K562 (cell line): ENCODE data around the gene VAMP8. TPM values are rescaled to one million over a fixed set of nuclear protein-coding genes. Genes with fewer than 3 reads are reported as not detected.

Experiments
- BMI1 ChIP-seq: fragments of 150-350 bp; IDR thresholded peaks from 2 replicates; pipeline ENCODE4 v1.6.1; 2014; ENCODE audit warnings: low read length
- BRF1 ChIP-seq: IDR thresholded peaks from 3 replicates; pipeline ENCODE4 v1.6.1; 2011; ENCODE audit warnings: borderline replicate concordance, mild to moderate bottlenecking; ENCODE audit not compliant: insufficient read length; ENCODE audit errors: extremely low read depth
- CHD1 ChIP-seq: fragments of 200-600 bp; sonication (generic); IDR thresholded peaks from one replicate; pipeline ENCODE4 v1.6.1; 2012; ENCODE audit warnings: mild to moderate bottlenecking, moderate library complexity, low read length, inconsistent platforms
- HCFC1 ChIP-seq: IDR thresholded peaks from 2 replicates; pipeline ENCODE4 v1.6.1; 2012; ENCODE audit warnings: low read depth, low read length, improper control_type of control experiment
- HNRNPUL1 ChIP-seq: fragments of 200-400 bp; formaldehyde crosslinking; IDR thresholded peaks from 2 replicates; pipeline ENCODE4 v1.6.1; 2017; ENCODE audit warnings: low read length
- IRF2 ChIP-seq: sonication (generic); formaldehyde crosslinking; IDR thresholded peaks from 2 replicates; pipeline ENCODE4 v1.8.1; 2022; ENCODE audit warnings: mild to moderate bottlenecking, missing genetic modification reagents
- MIER1 ChIP-seq: fragments of 450-650 bp; IDR thresholded peaks from 2 replicates; pipeline ENCODE4 v1.6.1; 2016; ENCODE audit warnings: antibody characterized with exemption, mild to moderate bottlenecking, low read depth
- NELFE ChIP-seq: IDR thresholded peaks from 2 replicates; pipeline ENCODE4 v1.6.1; 2011; ENCODE audit warnings: mild to moderate bottlenecking; ENCODE audit not compliant: insufficient read depth, insufficient read length
- RBM39 ChIP-seq: fragments of 200-400 bp; formaldehyde crosslinking; optimal IDR thresholded peaks from 2 replicates; pipeline ENCODE3; 2018; ENCODE audit warnings: low read depth, low read length
- RCOR1 ChIP-seq, 2 experiments: IDR thresholded peaks; 2 replicates each; pipeline ENCODE4 v1.6.1; 2012; ENCODE audit warnings: low read depth in 2 of 2, low read length in 2 of 2, borderline replicate concordance in 1 of 2, improper control_type of control experiment in 1 of 2
- SAP30 ChIP-seq: fragments of 200-600 bp; sonication (generic); IDR thresholded peaks from 2 replicates; pipeline ENCODE4 v1.6.1; 2012; ENCODE audit warnings: borderline replicate concordance, low read depth, mild to moderate bottlenecking, moderate library complexity, low read length, control low read depth, inconsistent platforms; ENCODE audit not compliant: insufficient read depth, poor library complexity, severe bottlenecking
- SIN3A ChIP-seq, 2 experiments: fragments of 150-350 bp in 1 of 2; IDR thresholded peaks; 2 replicates each; pipeline ENCODE4 v1.6.1; 2011 to 2016; ENCODE audit warnings: borderline replicate concordance in 2 of 2, low read depth in 2 of 2, low read length in 2 of 2, mild to moderate bottlenecking in 2 of 2, moderate library complexity in 2 of 2; ENCODE audit not compliant: control insufficient read depth in 1 of 2
- ZNF174 ChIP-seq: fragments of 250-450 bp; sonication (Bioruptor Pico); IDR thresholded peaks from 2 replicates; pipeline ENCODE4 v1.4.0; 2020; ENCODE audit warnings: mild to moderate bottlenecking
- ZNF212 ChIP-seq: fragments of 450-650 bp; formaldehyde crosslinking; IDR thresholded peaks from 2 replicates; pipeline ENCODE4 v1.4.0; 2020; ENCODE audit warnings: mild to moderate bottlenecking
- polyA plus RNA-seq, 8 experiments: library from polyadenylated mRNA; depleted of rRNA in 4 of 8; stranded (reverse) in 5 of 8; unstranded in 3 of 8; fragments of >200 nt; fragmentation: Nextera tagmentation in 2 of 8; fragmentation: Illumina TruSeq in 1 of 8; extraction: Ambion mirVana in 2 of 8; extraction: Trizol in 1 of 8; gene quantifications; 2 replicates each; pipeline versions ENCODE4 v1.2.1 to v1.2.3, GENCODE V29; 2011 to 2014; ENCODE audit warnings: inconsistent platforms in 1 of 8, missing spikeins in 1 of 8
- total RNA-seq, 7 experiments: library from RNA; depleted of rRNA in 6 of 7; stranded (reverse); fragments of >200 nt in 6 of 7; fragmentation: Illumina TruSeq in 2 of 7; extraction: Trizol in 2 of 7; gene quantifications; 2 replicates each; pipeline versions ENCODE4 v1.2.1 to v1.2.3, GENCODE V29; 2011 to 2021; ENCODE audit warnings: low replicate concordance in 1 of 7
- TF ChIP-seq, protein P1 (sequence below): fragments of 150-350 bp; conservative IDR thresholded peaks from 2 replicates; pipeline ENCODE4 v1.6.1; 2014; ENCODE audit warnings: low read length
- TF ChIP-seq, protein P2 (sequence below): IDR thresholded peaks from 2 replicates; pipeline ENCODE4 v1.6.1; 2016; ENCODE audit warnings: missing genetic modification characterization, missing compliant biosample characterization
- TF ChIP-seq, protein P3 (sequence below), 2 experiments: fragments of 450-650 bp in 1 of 2; sonication (generic) in 1 of 2; formaldehyde crosslinking in 1 of 2; IDR thresholded peaks in 1 of 2; conservative IDR thresholded peaks in 1 of 2; 2 replicates each; pipeline versions ENCODE4 v1.6.1 to v1.8.1; 2016 to 2023; ENCODE audit warnings: mild to moderate bottlenecking in 2 of 2, moderate library complexity in 2 of 2, inconsistent platforms in 1 of 2, missing genetic modification reagents in 1 of 2
- TF ChIP-seq, protein P4 (sequence below): fragments of 250-450 bp; sonication (Bioruptor Pico); IDR thresholded peaks from 2 replicates; pipeline ENCODE4 v1.4.0; 2020
- TF ChIP-seq, protein P5 (sequence below): sonication (generic); formaldehyde crosslinking; IDR thresholded peaks from 2 replicates; pipeline ENCODE4 v1.8.1; 2023; ENCODE audit warnings: mild to moderate bottlenecking, missing genetic modification reagents

VAMP8 gene
- total and polyA plus RNA-seq, 9 of the 15 experiments (the other 6 are each of a cell fraction or from before 2014, with no cell fraction given), result 107 to 571 (median 248) TPM

DNA sequence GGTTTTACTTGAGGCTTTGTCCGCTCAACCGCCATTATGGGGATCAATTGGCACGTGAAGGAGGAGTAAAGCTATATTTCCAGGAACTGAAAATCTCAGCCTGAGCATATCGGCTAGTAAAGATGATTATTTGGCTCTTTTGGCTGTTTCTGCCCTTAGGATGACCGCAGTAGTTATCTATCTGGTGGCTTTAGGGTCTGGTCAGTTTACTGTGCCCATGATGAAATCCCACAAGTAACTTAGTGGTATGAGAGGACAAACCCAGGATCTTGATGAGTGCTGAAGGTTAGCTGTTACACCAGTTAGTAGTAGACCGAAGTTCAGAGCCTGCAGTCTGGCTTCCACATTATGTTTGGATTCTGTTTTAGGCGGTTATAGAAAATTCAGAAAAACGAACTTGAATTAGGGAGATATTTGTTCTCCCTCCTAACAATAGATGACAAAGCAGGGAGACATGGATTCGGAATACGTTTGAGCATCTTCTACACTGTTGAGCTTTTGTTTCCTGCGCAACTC is 37.2 kb upstream of the VAMP8 start (continued):
- TF ChIP-seq, protein P1, sequence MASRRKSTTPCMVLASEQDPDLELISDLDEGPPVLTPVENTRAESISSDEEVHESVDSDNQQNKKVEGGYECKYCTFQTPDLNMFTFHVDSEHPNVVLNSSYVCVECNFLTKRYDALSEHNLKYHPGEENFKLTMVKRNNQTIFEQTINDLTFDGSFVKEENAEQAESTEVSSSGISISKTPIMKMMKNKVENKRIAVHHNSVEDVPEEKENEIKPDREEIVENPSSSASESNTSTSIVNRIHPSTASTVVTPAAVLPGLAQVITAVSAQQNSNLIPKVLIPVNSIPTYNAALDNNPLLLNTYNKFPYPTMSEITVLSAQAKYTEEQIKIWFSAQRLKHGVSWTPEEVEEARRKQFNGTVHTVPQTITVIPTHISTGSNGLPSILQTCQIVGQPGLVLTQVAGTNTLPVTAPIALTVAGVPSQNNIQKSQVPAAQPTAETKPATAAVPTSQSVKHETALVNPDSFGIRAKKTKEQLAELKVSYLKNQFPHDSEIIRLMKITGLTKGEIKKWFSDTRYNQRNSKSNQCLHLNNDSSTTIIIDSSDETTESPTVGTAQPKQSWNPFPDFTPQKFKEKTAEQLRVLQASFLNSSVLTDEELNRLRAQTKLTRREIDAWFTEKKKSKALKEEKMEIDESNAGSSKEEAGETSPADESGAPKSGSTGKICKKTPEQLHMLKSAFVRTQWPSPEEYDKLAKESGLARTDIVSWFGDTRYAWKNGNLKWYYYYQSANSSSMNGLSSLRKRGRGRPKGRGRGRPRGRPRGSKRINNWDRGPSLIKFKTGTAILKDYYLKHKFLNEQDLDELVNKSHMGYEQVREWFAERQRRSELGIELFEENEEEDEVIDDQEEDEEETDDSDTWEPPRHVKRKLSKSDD, result no peak
- TF ChIP-seq SAP30 (no peak), SIN3A (IDR thresholded peaks at IDR 0.05; ENCODE audit: borderline replicate concordance in 2 of 2, control insufficient read depth in 1 of 2, low read depth in 2 of 2, low read length in 2 of 2) (peak in 1 of 2 experiments; percentile 30; a peak in 2 of 4 replicates), BRF1 (no peak), HCFC1 (no peak), CHD1 (no peak), IRF2 (CRISPR knock-in tag) (no peak), NELFE (no peak), BMI1 (no peak), MIER1 (no peak), ZNF174 (CRISPR knock-in tag) (no peak), RBM39 (peak; percentile 38), RCOR1 (IDR thresholded peaks at IDR 0.05; ENCODE audit: borderline replicate concordance in 1 of 2, low read depth in 2 of 2, low read length in 2 of 2) (peak in 1 of 2 experiments; percentile 63; a peak in 1 of 4 replicates), ZNF212 (no peak), HNRNPUL1 (peak; percentile 83)
- TF ChIP-seq, protein P2, sequence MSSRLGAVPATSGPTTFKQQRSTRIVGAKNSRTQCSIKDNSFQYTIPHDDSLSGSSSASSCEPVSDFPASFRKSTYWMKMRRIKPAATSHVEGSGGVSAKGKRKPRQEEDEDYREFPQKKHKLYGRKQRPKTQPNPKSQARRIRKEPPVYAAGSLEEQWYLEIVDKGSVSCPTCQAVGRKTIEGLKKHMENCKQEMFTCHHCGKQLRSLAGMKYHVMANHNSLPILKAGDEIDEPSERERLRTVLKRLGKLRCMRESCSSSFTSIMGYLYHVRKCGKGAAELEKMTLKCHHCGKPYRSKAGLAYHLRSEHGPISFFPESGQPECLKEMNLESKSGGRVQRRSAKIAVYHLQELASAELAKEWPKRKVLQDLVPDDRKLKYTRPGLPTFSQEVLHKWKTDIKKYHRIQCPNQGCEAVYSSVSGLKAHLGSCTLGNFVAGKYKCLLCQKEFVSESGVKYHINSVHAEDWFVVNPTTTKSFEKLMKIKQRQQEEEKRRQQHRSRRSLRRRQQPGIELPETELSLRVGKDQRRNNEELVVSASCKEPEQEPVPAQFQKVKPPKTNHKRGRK (tag), result no peak
- TF ChIP-seq, protein P3, sequence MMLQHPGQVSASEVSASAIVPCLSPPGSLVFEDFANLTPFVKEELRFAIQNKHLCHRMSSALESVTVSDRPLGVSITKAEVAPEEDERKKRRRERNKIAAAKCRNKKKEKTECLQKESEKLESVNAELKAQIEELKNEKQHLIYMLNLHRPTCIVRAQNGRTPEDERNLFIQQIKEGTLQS (IDR thresholded peaks at IDR 0.05), result peak; percentile 48; the same call in 1 of the 2 replicates
- TF ChIP-seq, protein P3 (CRISPR knock-in tag; conservative IDR thresholded peaks at IDR 0.05), result no peak
- TF ChIP-seq, protein P4, sequence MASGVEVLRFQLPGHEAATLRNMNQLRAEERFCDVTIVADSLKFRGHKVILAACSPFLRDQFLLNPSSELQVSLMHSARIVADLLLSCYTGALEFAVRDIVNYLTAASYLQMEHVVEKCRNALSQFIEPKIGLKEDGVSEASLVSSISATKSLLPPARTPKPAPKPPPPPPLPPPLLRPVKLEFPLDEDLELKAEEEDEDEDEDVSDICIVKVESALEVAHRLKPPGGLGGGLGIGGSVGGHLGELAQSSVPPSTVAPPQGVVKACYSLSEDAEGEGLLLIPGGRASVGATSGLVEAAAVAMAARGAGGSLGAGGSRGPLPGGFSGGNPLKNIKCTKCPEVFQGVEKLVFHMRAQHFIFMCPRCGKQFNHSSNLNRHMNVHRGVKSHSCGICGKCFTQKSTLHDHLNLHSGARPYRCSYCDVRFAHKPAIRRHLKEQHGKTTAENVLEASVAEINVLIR, result no peak
- TF ChIP-seq, protein P5, sequence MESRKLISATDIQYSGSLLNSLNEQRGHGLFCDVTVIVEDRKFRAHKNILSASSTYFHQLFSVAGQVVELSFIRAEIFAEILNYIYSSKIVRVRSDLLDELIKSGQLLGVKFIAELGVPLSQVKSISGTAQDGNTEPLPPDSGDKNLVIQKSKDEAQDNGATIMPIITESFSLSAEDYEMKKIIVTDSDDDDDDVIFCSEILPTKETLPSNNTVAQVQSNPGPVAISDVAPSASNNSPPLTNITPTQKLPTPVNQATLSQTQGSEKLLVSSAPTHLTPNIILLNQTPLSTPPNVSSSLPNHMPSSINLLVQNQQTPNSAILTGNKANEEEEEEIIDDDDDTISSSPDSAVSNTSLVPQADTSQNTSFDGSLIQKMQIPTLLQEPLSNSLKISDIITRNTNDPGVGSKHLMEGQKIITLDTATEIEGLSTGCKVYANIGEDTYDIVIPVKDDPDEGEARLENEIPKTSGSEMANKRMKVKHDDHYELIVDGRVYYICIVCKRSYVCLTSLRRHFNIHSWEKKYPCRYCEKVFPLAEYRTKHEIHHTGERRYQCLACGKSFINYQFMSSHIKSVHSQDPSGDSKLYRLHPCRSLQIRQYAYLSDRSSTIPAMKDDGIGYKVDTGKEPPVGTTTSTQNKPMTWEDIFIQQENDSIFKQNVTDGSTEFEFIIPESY, result no peak
